ENCODE results near the gene SSH3.
A peak's percentile ranks its signal among the peaks of the same experiment; 100 is the strongest.
"Not testable (repeated sequence)": the region's sequence is repeated elsewhere in the genome, so short reads cannot be mapped to it uniquely, and the experiment has no call there.

SSH3 gene

DNA sequence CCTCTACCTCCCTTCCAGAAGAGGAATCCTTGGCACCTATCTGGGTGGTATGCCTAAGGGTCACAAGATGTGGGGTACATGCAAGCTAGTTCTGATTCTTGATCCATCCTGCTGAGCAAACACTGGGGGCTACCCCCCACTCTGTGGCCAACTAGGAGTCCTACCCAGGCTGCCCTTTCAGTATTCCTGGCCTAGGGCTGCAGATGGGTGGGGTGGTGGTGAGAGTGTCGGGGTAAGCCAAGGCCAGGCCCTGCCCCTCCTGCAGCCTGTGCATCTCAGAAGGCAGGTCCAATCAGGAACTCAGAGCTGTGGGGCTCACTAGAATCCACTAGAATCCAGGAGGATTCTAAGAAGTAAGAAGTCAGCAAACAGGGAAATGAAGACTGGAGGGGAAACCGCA lies 10.9 kb downstream of the SSH3 start:
- DNase-seq, result no peak

- no peak for DNase-seq
These were observed 12.1 kb downstream of the SSH3 start for GRCh38 chr11:67315325-67315909.

DNA sequence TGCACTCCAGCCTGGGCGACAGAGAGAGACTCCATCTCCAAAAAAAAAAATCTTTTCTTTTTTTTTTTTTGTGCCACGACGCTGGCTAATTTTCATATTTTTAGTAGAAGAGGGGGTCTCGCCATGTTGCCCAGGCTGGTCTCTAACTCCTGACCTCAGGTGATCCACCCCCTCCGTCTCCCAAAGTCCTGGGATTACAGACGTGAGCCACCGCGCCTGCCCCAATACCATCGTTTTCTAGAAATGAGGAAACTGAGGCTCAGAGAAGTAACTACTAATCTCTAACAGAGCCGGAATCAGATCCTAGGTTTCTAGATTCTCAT lies 13.5 kb downstream of the SSH3 start:
- DNase-seq, result no peak

DNA sequence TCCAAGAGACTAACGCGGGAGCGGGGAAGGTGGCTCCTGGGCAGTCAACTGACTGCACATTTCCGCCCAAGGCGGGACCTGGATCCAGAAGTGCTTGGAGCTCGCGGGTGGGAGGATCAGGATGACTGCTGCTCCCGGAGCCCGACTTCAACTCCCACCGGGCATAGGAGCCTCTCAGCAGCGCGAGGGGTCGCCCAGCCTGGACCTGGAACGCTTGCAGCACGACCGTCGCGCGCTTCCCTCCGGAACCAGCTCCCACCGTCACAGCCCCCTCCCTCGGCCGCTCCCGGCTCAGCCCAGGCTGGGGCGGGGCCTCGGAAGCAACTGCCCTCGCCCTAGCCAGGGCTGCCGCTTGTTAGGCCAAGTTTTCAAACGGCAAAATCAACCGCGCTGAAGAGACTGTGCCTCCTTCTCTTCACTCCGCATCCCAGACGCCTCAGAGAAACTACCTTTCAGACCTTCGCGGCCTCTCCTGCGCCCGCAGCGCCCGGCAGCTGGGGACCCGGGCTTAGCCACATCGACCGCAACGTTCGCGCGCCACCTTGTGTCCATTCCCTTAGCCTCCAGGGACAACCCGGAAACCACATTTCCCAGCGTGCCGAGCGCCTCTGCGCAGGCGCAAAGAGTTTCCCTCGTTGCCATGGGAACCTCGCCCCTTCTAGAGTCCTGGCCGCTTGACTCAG lies 14.0 kb downstream of the SSH3 start:
- peak; percentile 78 for DNase-seq

- DNase-seq, result no peak
These were observed 14.7 kb downstream of the SSH3 start for GRCh38 chr11:67317888-67318555.

DNA sequence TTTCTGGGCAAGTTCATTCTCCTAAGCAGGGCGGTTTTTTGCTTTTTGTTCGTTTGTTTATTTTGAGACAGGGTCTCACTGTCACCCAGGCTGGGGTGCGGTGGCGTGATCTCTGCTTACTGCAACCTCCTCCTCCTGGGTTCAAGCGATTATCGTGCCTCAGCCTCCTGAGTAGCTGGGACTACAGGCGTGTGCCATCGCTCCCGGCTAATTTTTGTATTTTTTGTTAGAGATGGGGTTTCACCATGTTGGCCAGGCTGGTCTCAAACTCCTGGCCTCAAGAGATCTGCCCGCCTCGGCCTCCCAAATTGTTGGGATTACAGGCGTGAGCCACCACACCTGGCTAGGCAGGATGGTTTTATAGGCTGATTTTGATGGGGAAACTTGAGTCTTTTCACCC lies 15.5 kb downstream of the SSH3 start:
- DNase-seq, result not testable (repeated sequence)

GRCh38 chr11:67320011-67320410 lies 16.7 kb downstream of the SSH3 start:
- no peak for DNase-seq

DNA sequence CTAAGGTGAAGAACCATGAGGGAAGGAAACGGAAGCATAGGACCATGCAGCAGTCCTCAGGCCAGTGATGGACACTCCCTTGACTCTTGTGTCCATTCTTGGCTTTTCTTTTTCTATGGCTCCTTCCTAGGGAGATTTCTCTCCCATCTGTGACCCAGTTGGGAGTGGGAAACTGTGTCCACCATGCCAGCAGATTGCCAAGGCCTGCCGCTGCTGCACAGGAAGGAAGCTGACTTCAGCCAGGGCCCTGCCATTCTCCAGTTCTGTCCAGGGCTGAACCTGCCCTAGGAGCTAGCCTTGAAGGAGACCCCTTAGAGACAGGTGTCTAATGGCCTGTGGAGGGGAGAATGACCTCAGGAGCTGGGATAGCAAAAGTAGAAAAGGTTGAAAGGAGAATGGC lies 17.4 kb downstream of the SSH3 start:
- DNase-seq, result no peak

GRCh38 chr11:67321313-67321871 lies 18.1 kb downstream of the SSH3 start:
- DNase-seq, result no peak

DNA sequence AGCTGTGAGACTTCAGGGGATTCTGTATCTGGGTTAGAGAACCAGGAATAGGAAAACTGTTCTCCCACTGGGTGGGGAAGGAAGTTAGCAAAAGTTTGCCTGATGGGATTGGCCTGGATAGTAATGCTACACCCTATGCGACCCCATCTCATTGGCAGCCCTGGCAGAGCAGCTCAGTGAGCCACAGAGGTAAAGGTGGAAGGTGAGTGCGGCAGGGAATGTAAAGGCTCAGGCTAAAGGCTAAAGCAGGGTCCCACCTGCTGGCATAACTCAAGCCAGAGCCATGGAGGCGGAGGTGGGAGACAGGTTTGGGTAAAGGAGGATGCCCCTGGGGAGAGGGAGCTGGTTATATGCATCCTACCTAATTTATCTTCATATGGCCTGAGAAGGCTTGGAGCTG lies 18.7 kb downstream of the SSH3 start:
- no peak for DNase-seq

DNA sequence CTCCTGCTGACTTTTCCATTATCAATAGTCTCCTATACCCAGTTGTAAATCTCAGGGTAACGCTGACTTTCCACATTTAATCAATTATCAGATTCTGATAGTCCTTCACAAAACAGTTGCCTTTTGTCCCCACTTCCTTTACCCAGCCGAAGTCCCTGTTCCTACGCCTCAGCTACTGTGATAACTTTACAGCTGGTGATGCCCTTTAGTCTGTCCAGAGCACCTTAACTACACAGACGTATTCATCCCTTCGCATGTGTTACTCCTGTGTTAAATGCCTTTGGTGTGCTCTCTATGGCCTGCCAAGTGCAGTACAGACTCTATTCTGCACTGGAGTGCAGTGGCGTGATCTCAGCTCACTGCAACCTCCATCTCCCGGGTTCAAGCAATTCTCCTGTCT lies 20.2 kb downstream of the SSH3 start:
- DNase-seq, result no peak

DNA sequence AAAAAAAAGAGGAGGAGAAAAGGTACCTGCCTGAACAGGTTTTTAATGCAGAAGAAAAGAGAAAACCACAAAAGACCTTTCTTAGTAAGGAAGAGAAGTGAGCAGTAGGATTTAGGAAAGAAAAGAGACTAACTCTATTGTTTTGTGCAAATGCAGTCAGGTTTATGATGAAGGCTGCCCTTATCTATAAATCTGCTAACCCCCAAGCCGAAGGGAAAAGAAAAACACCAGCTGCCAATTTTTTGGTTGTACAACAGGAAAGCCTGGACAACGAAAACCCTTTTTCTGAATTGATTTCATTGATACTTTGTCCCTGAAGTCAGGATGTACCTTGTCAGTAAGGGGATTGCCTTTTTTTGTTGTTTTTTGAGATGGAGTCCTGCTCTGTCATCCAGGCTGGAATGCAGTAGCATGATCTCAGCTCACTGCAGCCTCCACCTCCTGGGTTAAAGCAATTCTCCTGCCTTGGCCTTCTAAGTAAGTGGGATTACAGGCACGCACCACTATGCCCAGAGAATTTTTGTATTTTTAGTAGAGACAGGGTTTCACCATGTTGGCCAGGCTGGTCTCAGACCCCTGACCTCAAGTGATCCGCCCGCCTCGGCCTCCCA lies 28.9 kb downstream of the SSH3 start:
- no peak for DNase-seq

DNA sequence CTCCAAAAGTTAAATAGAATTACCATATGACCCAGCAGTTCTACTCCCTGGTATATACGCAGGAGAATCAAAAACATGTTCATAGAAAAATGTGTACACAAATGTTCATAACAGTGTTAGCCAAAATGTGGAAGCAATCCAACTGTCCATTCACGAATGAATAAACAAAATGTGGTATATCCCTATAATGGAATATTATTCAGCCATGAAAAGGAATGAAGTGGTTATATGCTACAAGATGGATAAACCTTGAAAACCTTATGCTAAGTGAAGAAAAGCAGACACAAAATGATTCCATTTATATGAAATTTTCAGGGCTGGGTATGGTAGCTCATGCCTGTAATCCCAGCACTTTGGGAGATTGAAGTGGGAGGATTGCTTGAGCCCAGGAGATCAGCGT lies 33.9 kb downstream of the SSH3 start:
- no peak for DNase-seq

DNA sequence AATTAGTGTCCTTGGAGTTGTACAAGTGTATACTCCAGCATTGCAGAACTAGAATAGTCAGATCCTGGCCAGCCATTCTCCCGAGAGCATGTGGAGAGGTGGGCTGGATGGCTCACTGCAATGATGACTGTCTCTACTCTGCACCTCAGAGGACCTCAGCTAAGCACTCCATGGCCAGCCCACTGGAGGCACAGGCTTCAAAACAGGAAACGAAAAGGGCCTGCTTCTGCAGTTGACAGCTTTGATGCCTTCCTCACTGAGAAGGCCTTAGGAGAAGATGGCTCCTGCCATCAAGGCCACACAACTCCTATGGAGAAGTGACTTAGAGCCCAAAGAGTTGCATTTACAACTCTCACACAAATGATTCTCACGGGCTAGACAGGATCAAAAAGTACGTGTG lies 40.9 kb downstream of the SSH3 start:
- no peak for DNase-seq

GRCh38 chr11:67345247-67345919 lies 42.1 kb downstream of the SSH3 start:
- no peak for DNase-seq

- no peak for DNase-seq
These were observed 42.8 kb downstream of the SSH3 start for GRCh38 chr11:67345920-67346819.

- DNase-seq, result no peak
These were observed 44.8 kb downstream of the SSH3 start for GRCh38 chr11:67347964-67348749.

DNA sequence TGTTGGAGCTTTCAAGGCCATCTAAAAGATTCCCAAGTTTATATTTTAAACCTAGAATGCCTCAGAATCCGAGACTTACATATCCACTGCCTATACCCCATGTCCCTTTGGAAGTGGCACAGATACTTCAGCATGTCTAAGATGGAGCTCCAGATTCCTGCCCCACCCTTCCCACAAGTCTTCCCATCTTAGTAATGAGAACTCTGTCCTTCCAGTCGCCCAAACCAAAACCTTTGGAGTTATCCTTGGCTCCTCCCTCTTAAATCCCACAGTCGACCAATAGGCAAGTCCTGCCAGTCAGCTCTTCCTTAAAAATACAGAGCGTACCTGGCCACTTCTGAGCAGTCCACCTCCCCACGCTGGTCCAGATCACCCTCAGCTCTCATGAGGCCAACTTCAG lies 45.7 kb downstream of the SSH3 start:
- no peak for DNase-seq

- DNase-seq, result no peak
These were observed 46.1 kb downstream of the SSH3 start for GRCh38 chr11:67349457-67349856.

DNA sequence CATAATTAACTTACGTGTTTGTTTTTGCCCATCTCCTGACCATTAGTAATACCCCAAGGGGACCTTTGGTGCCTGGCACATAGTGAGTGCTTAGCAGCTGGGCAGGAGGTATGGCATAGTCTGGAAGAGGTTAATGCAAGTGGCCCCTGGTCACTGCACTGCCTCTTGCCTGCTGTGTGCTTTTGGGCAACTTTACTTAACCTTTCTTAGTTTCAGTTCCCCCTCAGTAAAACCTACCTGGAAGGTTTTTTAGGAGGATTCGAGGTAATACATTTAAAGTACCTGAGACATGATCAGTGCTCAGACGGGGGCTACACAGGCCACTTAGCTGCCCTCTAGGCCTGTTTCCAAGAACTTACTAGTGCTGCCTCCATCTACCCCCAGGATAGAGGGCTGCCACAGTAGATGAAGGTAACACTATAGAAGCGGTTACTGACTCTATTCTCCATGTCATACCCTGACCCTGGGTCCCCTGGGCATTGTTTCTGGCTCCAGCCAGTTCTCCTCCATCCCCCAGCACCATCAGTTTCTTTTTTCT lies 46.7 kb downstream of the SSH3 start:
- DNase-seq, result no peak

Measured in NCI-H1436 treated with DMSO at 0.1 percent for 48 hours (cell line).